Panc1 (cell line): ENCODE results near the gene RBPJL. TPM values are rescaled to one million over a fixed set of nuclear protein-coding genes. Genes with fewer than 3 reads are reported as not detected.

Experiments
- ATAC-seq: fragments of 200-7000 bp; cut with Tn5 transposase; 2 replicates; pipeline ENCODE4 v1.9.1; 2020; ENCODE audit warnings: mild to moderate bottlenecking, moderate library complexity
- BruUV-seq: library from RNA; stranded (reverse); fragments of 400-500 nt; replicated peaks from 2 replicates; lab custom pipeline; 2021; lab: Mats Ljungman, UMichigan
- CTCF ChIA-PET: fragments of 300-600 bp; sonication (Branson Sonifier 250); formaldehyde crosslinking; loops from one replicate; lab custom pipeline; 2022; ENCODE audit warnings: antibody characterized with exemption; lab: Charles Lee
- POLR2A ChIA-PET: fragments of 300-600 bp; sonication (Branson Sonifier 250); formaldehyde crosslinking; loops from one replicate; lab custom pipeline; 2022; ENCODE audit warnings: antibody characterized with exemption; lab: Charles Lee
- DNase-seq: peaks from one replicate; pipeline ENCODE4 v3.0.0-alpha.2; 2010; ENCODE audit warnings: low read depth, low spot score
- H3K27ac ChIP-seq: 2 replicates; pipeline ENCODE4 v1.5.1; 2011; ENCODE audit warnings: mild to moderate bottlenecking, low read length, inconsistent platforms
- H3K27me3 ChIP-seq: fragments of 200-500 bp; sonication (Bioruptor generic); 2 replicates; pipeline ENCODE4 v1.6.0; 2014; ENCODE audit warnings: low read length, inconsistent platforms; ENCODE audit not compliant: control insufficient read depth, insufficient read depth
- H3K36me3 ChIP-seq: fragments of 200-500 bp; sonication (Bioruptor generic); 2 replicates; pipeline ENCODE4 v1.5.1; 2014; ENCODE audit warnings: inconsistent platforms, mild to moderate bottlenecking, low read length, moderate library complexity; ENCODE audit not compliant: control insufficient read depth, insufficient read depth
- H3K4me1 ChIP-seq: 2 replicates; pipeline ENCODE4 v1.5.1; 2011; ENCODE audit warnings: inconsistent platforms, mild to moderate bottlenecking, low read length, moderate library complexity; ENCODE audit not compliant: control insufficient read depth, insufficient read depth
- H3K4me3 ChIP-seq, 2 experiments: 2 replicates each; pipeline ENCODE4 v1.5.1; 2011 to 2012; ENCODE audit warnings: low read depth in 2 of 2, low read length in 2 of 2, mild to moderate bottlenecking in 2 of 2, inconsistent platforms in 1 of 2, moderate library complexity in 1 of 2
- H3K9me3 ChIP-seq: fragments of 200-500 bp; sonication (Bioruptor generic); 2 replicates; pipeline ENCODE4 v1.5.1; 2014; ENCODE audit warnings: low read depth, mild to moderate bottlenecking, inconsistent platforms, low read length, moderate library complexity; ENCODE audit not compliant: control insufficient read depth, insufficient read depth
- POLR2AphosphoS5 ChIP-seq: IDR thresholded peaks from 2 replicates; pipeline ENCODE4 v1.6.1; 2012; ENCODE audit warnings: mild to moderate bottlenecking, low read depth, low read length, moderate library complexity
- REST ChIP-seq, 2 experiments: IDR thresholded peaks; 2 replicates each; pipeline ENCODE4 v1.6.1; 2011 to 2012; ENCODE audit warnings: low read depth in 2 of 2, control low read depth in 1 of 2, low read length in 1 of 2, mild to moderate bottlenecking in 1 of 2, moderate library complexity in 1 of 2; ENCODE audit not compliant: insufficient read depth in 1 of 2
- SIN3A ChIP-seq: IDR thresholded peaks from 2 replicates; pipeline ENCODE4 v1.6.1; 2012; ENCODE audit warnings: low read depth, mild to moderate bottlenecking, low read length, moderate library complexity, borderline replicate concordance; ENCODE audit not compliant: insufficient read depth
- TCF7L2 ChIP-seq: IDR thresholded peaks from 2 replicates; pipeline ENCODE4 v1.6.1; 2011; ENCODE audit warnings: mild to moderate bottlenecking, low read depth, low read length, inconsistent platforms
- in situ Hi-C: cut with HindIII; loops from 2 replicates; pipeline ENCODE4 v1.10.0; 2016; ENCODE audit warnings: low sequenced_read_pairs, low pct_unique_long_range_greater_than_20kb
- intact Hi-C: fragments of 100-400 bp; cut with micrococcal nuclease; formaldehyde crosslinking; loops from one replicate; pipeline ENCODE4 v1.10.0; 2022; ENCODE audit not compliant: unreplicated experiment
- total RNA-seq: library from RNA; stranded (reverse); gene quantifications from one replicate; pipeline ENCODE4 v1.2.1, GENCODE V29; 2021; ENCODE audit not compliant: unreplicated experiment
- TF ChIP-seq, protein P1 (sequence below): fragments of 450-650 bp; IDR thresholded peaks from 2 replicates; pipeline ENCODE4 v1.5.1; 2017; ENCODE audit warnings: mild to moderate bottlenecking

RBPJL gene
- total RNA-seq, 1 experiment from 2014 or later: 0.18 TPM

GRCh38 chr20:45336530-45337366 lies 30.1 kb downstream of the RBPJL start:
- intact Hi-C loops (no loop called here), in situ Hi-C loops (no loop called here)
- peak overlapping the region in 1 of 2 experiments; percentile 25; a peak in 2 of 4 replicates for H3K4me3 ChIP-seq
- H3K36me3 ChIP-seq: no peaks in the 10 kb centered on the region; the same call in 1 of the 2 replicates
- no TSS peak for BruUV-seq
- DNase-seq: peak; percentile 87
- ChIA-PET POLR2A (interaction anchor here (0.5 kb wide), 1 partner anchor 10 kb away, joined by 4 read pairs; no protein-coding TSS in a partner anchor), CTCF (interaction anchor here (0.6 to 1.5 kb wide), 4 partner anchors 11 to 100 kb away, joined by 3 to 6 read pairs (median 4); no protein-coding TSS in a partner anchor)
- peaks cover 62% of the 10 kb centered on the region for H3K4me1 ChIP-seq
- peak overlapping the region; percentile 88 for H3K27ac ChIP-seq
- peak; percentile 90 for ATAC-seq
- TF ChIP-seq POLR2AphosphoS5: no peak
- no peak for TF ChIP-seq REST (IDR thresholded peaks at IDR 0.05; ENCODE audit: insufficient read depth in 1 of 2, low read depth in 2 of 2, low read length in 1 of 2)
- TF ChIP-seq, protein P1, sequence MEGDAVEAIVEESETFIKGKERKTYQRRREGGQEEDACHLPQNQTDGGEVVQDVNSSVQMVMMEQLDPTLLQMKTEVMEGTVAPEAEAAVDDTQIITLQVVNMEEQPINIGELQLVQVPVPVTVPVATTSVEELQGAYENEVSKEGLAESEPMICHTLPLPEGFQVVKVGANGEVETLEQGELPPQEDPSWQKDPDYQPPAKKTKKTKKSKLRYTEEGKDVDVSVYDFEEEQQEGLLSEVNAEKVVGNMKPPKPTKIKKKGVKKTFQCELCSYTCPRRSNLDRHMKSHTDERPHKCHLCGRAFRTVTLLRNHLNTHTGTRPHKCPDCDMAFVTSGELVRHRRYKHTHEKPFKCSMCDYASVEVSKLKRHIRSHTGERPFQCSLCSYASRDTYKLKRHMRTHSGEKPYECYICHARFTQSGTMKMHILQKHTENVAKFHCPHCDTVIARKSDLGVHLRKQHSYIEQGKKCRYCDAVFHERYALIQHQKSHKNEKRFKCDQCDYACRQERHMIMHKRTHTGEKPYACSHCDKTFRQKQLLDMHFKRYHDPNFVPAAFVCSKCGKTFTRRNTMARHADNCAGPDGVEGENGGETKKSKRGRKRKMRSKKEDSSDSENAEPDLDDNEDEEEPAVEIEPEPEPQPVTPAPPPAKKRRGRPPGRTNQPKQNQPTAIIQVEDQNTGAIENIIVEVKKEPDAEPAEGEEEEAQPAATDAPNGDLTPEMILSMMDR: no peak
- TF ChIP-seq TCF7L2: no peak; the same call in 1 of the 2 replicates
- no peak for TF ChIP-seq SIN3A
- no peaks in the 10 kb centered on the region for H3K9me3 ChIP-seq
- no peaks in the 10 kb centered on the region for H3K27me3 ChIP-seq

DNA sequence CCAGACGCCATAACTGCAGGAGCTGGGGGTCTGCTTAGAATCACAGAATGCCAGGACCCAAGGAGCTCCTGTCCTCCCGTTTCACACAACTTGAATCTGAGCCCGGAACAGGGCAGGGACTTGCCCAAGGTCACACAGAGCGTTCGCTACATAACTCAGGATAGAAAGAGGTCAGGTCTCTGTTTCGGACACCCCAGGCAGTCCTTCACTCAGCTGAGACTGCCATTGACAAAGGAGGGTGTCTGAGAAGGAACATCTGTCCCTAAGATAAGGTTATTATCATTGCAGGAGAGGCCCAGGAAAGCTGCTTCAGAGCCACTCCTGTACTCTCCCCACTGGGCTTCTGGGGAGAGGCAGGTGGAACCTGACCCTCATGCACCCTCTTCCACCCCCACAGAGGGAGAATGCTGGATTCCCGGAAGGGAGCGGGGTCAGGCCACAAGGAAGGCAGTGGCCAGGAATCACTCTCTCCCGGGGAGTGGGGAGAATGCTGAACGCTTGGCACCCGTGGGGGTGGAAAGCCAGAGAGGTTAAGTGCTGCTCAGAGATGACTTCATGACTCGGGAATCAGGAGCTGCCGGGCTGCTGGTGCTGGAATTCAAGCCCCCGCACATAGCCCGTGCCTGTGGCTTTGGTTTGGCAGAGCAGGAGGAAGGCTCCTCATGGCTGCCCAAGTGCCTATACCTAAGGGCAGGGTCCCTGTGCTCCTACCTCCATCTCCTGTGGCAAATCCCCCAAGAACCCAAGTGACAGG lies 30.9 kb downstream of the RBPJL start:
- CTCF ChIA-PET: interaction anchor here (0.6 to 1.5 kb wide), 4 partner anchors 10 to 99 kb away, joined by 3 to 6 read pairs (median 4); no protein-coding TSS in a partner anchor
- peak; percentile 37 for ATAC-seq
- no peaks in the 10 kb centered on the region for H3K9me3 ChIP-seq
- TF ChIP-seq, protein P1: no peak
- TF ChIP-seq REST (IDR thresholded peaks at IDR 0.05; ENCODE audit: insufficient read depth in 1 of 2, low read depth in 2 of 2, low read length in 1 of 2) (no peak), SIN3A (no peak), POLR2AphosphoS5 (no peak), TCF7L2 (no peak)
- POLR2A ChIA-PET: no interaction called here
- H3K36me3 ChIP-seq: no peaks in the 10 kb centered on the region; the same call in 1 of the 2 replicates
- intact Hi-C loops: no loop called here
- peaks cover 70% of the 10 kb centered on the region for H3K4me1 ChIP-seq
- DNase-seq: no peak
- in situ Hi-C loops: no loop called here
- H3K27me3 ChIP-seq: no peaks in the 10 kb centered on the region
- H3K4me3 ChIP-seq: peak overlapping the region in 1 of 2 experiments; percentile 25; a peak in 2 of 4 replicates
- BruUV-seq: no TSS peak
- H3K27ac ChIP-seq: peak overlapping the region; percentile 88
